ENCODE measurements around the gene AHSG. TPM values are rescaled to one million over a fixed set of nuclear protein-coding genes. Genes with fewer than 3 reads are reported as not detected.

The AHSG gene
- total and polyA plus RNA-seq, 2 donors (not counting 1 experiment from before 2014, with no cell fraction given) = not detected

DNA sequence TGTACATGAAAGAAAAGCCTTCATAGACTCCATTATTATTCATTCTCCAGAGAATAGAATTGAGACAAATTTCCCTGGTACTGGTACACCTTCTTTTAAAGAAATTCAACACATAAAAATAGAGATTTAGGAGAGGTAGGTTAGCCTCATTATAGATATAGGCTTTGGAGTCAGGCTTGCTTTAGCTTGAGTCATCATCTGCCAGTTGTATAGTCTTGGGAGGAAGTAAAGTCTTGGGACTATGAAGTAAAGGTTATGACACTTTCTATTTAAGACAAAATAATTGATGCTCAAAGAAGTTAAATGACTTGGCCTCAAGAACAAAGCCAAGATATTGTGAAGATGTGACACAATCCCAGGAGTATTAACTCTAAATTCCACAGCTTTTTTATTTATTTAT lies 57.3 kb downstream of the AHSG start:
- no peak for DNase-seq
- Mint-ChIP-seq H3K27ac (no peak overlapping the region), H3K4me1 (no peaks in the 10 kb centered on the region), H3K4me3 (no peak overlapping the region), H3K9me3 (ENCODE audit: insufficient read depth) (no peaks in the 10 kb centered on the region), H3K27me3 (peaks cover 27% of the 10 kb centered on the region)
- Histone ChIP-seq H3K4me1 (ENCODE audit: control insufficient read depth in 2 of 2, insufficient read depth in 2 of 2, low read length in 2 of 2) (no peaks in the 10 kb centered on the region), H3K9me3 (ENCODE audit: control extremely low read depth in 1 of 3, control insufficient read depth in 2 of 3, insufficient read depth in 1 of 3, low read length in 2 of 3) (no peaks in the 10 kb centered on the region), H3K27ac (ENCODE audit: low read length in 2 of 2) (no peak overlapping the region), H3K4me3 (ENCODE audit: control extremely low read depth in 1 of 5, extremely low read depth in 1 of 5, insufficient read depth in 1 of 5, low read depth in 2 of 5, low read length in 4 of 5) (no peak overlapping the region), H3K4me2 (replicated peaks; ENCODE audit: low read depth, low read length, poor library complexity, severe bottlenecking) (no peak overlapping the region), H2AFZ (ENCODE audit: insufficient read depth, low read depth, low read length, poor library complexity, severe bottlenecking) (no peak overlapping the region), H3K36me3 (replicated peaks in 1 of 2; ENCODE audit: control extremely low read depth in 1 of 2, control insufficient read depth in 1 of 2, extremely low read depth in 1 of 2, insufficient read depth in 2 of 2, low read length in 1 of 2) (no peaks in the 10 kb centered on the region), H3K79me2 (ENCODE audit: control insufficient read depth, insufficient read depth, low read length) (no peaks in the 10 kb centered on the region), H3K27me3 (replicated peaks in 1 of 4; ENCODE audit: control extremely low read depth in 1 of 4, control insufficient read depth in 3 of 4, insufficient read depth in 4 of 4, low read length in 3 of 4) (peaks cover 0 to 11% (median 5%) of the 10 kb centered on the region in 4 experiments), H4K20me1 (ENCODE audit: control insufficient read depth, insufficient read depth, low read length, poor library complexity, severe bottlenecking) (no peaks in the 10 kb centered on the region), H3K9ac (ENCODE audit: low read length) (no peak overlapping the region)
- POLR2A ChIA-PET = no interaction called here
- no peak for TF ChIP-seq EZH2 (IDR thresholded peaks at IDR 0.05; ENCODE audit: borderline replicate concordance, insufficient read depth, low read depth, low read length, poor library complexity, severe bottlenecking)
- TF ChIP-seq, protein P1, sequence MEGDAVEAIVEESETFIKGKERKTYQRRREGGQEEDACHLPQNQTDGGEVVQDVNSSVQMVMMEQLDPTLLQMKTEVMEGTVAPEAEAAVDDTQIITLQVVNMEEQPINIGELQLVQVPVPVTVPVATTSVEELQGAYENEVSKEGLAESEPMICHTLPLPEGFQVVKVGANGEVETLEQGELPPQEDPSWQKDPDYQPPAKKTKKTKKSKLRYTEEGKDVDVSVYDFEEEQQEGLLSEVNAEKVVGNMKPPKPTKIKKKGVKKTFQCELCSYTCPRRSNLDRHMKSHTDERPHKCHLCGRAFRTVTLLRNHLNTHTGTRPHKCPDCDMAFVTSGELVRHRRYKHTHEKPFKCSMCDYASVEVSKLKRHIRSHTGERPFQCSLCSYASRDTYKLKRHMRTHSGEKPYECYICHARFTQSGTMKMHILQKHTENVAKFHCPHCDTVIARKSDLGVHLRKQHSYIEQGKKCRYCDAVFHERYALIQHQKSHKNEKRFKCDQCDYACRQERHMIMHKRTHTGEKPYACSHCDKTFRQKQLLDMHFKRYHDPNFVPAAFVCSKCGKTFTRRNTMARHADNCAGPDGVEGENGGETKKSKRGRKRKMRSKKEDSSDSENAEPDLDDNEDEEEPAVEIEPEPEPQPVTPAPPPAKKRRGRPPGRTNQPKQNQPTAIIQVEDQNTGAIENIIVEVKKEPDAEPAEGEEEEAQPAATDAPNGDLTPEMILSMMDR (IDR thresholded peaks at IDR 0.05) = no peak
- CTCF ChIA-PET = interaction anchor here (0.6 kb wide), 1 partner anchor 13 kb away, joined by 3 read pairs; no protein-coding TSS in a partner anchor
- no peak for ATAC-seq (ENCODE audit: low read depth)
- intact Hi-C loops (cut with micrococcal nuclease) = no loop called here

Small RNAs within 50 kb of the gene (small RNA-seq; reads per million reads assigned to genes)
- not detected for gene RF00017 (ENCODE audit: insufficient read length, low read depth, low replicate concordance)

Other genes starting within 250 kb of the AHSG start
- 10.3 and 10.9 TPM in 2 replicates for gene CRYGS, start 68.7 kb upstream of the AHSG start, total RNA-seq
- 3.4 and 3.6 TPM in 2 replicates for gene CRYGS, start 68.7 kb upstream of the AHSG start, polyA plus RNA-seq
- 17.3 and 21.4 TPM in 2 replicates for gene TBCCD1, start 45.7 kb upstream of the AHSG start, total RNA-seq
- gene TBCCD1, start 45.7 kb upstream of the AHSG start, polyA plus RNA-seq = 12.5 and 15.9 TPM in 2 replicates
- gene DNAJB11, start 42.3 kb upstream of the AHSG start, total RNA-seq = 27.7 and 28.5 TPM in 2 replicates
- gene DNAJB11, start 42.3 kb upstream of the AHSG start, polyA plus RNA-seq = 17.9 and 79.5 TPM in 2 replicates
- not detected in 2 replicates for gene FETUB, start 27.3 kb downstream of the AHSG start, total RNA-seq
- not detected in 2 replicates for gene FETUB, start 27.3 kb downstream of the AHSG start, polyA plus RNA-seq
- gene HRG, start 53.0 kb downstream of the AHSG start, total RNA-seq = not detected in 2 replicates
- not detected in 2 replicates for gene HRG, start 53.0 kb downstream of the AHSG start, polyA plus RNA-seq
- gene KNG1, start 104.3 kb downstream of the AHSG start, total RNA-seq = not detected in 2 replicates
- not detected in 2 replicates for gene KNG1, start 104.3 kb downstream of the AHSG start, polyA plus RNA-seq
- gene EIF4A2, start 170.5 kb downstream of the AHSG start, total RNA-seq = 490 and 506 TPM in 2 replicates
- 547 and 1,798 TPM in 2 replicates for gene EIF4A2, start 170.5 kb downstream of the AHSG start, polyA plus RNA-seq
- 17.8 and 21.0 TPM in 2 replicates for gene RFC4, start 193.4 kb downstream of the AHSG start, total RNA-seq
- gene RFC4, start 193.4 kb downstream of the AHSG start, polyA plus RNA-seq = 20.5 and 23.5 TPM in 2 replicates
- gene ADIPOQ, start 229.7 kb downstream of the AHSG start, total RNA-seq = not detected in 2 replicates
- not detected in 2 replicates for gene ADIPOQ, start 229.7 kb downstream of the AHSG start, polyA plus RNA-seq

Data from B cell (primary cell).